K562 (cell line): ENCODE measurements around the gene SAMD4A. TPM values are rescaled to one million over a fixed set of nuclear protein-coding genes. Genes with fewer than 3 reads are reported as not detected.

Experiments used
- ERF ChIP-seq: fragments of 450-650 bp; formaldehyde crosslinking; IDR thresholded peaks from 2 replicates; pipeline ENCODE4 v1.4.0; 2020; ENCODE audit warnings: mild to moderate bottlenecking, mixed read lengths
- FOXA1 ChIP-seq: fragments of 450-650 bp; IDR thresholded peaks from 2 replicates; pipeline ENCODE4 v1.6.1; 2016; ENCODE audit warnings: mild to moderate bottlenecking, borderline replicate concordance
- KAT2B ChIP-seq: IDR thresholded peaks from one replicate; pipeline ENCODE4 v1.6.1; 2012; ENCODE audit warnings: low read depth, mild to moderate bottlenecking, control low read depth, inconsistent platforms, low read length, moderate library complexity
- ZNF134 ChIP-seq: fragments of 250-450 bp; sonication (Bioruptor Pico); conservative IDR thresholded peaks from 2 replicates; pipeline ENCODE4 v1.4.0; 2020
- ZNF318 ChIP-seq, 2 experiments: fragments of 450-650 bp; IDR thresholded peaks; 2 replicates each; pipeline ENCODE4 v1.6.1; 2016; ENCODE audit warnings: mild to moderate bottlenecking in 2 of 2, borderline replicate concordance in 1 of 2, low read depth in 1 of 2, moderate library complexity in 1 of 2
- polyA plus RNA-seq, 8 experiments: library from polyadenylated mRNA; depleted of rRNA in 4 of 8; stranded (reverse) in 5 of 8; unstranded in 3 of 8; fragments of >200 nt; fragmentation: Nextera tagmentation in 2 of 8; fragmentation: Illumina TruSeq in 1 of 8; extraction: Ambion mirVana in 2 of 8; extraction: Trizol in 1 of 8; gene quantifications; 2 replicates each; pipeline versions ENCODE4 v1.2.1 to v1.2.3, GENCODE V29; 2011 to 2014; ENCODE audit warnings: inconsistent platforms in 1 of 8, missing spikeins in 1 of 8
- total RNA-seq, 7 experiments: library from RNA; depleted of rRNA in 6 of 7; stranded (reverse); fragments of >200 nt in 6 of 7; fragmentation: Illumina TruSeq in 2 of 7; extraction: Trizol in 2 of 7; gene quantifications; 2 replicates each; pipeline versions ENCODE4 v1.2.1 to v1.2.3, GENCODE V29; 2011 to 2021; ENCODE audit warnings: low replicate concordance in 1 of 7

Gene SAMD4A
- total and polyA plus RNA-seq, 9 of the 15 experiments (the other 6 are each of a cell fraction or from before 2014, with no cell fraction given), result 0.66 to 6.8 (median 3.3) TPM

- TF ChIP-seq KAT2B (no peak), ERF (CRISPR knock-in tag) (no peak), FOXA1 (no peak), ZNF318 (IDR thresholded peaks at IDR 0.05; ENCODE audit: borderline replicate concordance in 1 of 2, low read depth in 1 of 2) (no peak), ZNF134 (CRISPR knock-in tag) (no peak)
Measured at GRCh38 chr14:54642121-54642520, 75.2 kb downstream of the SAMD4A start (continued).
